Large intestine (tissue), 3 donors: ENCODE data around the gene APLNR. TPM values are rescaled to one million over a fixed set of nuclear protein-coding genes. Genes with fewer than 3 reads are reported as not detected.

ENCODE experiments used
- DNase-seq, 2 donors: peaks; one replicate each; pipeline versions ENCODE4 v3.0.0 to v3.0.0-alpha.2; 2013
- H3K27ac ChIP-seq: one replicate; pipeline ENCODE4 v1.5.1; 2013; ENCODE audit warnings: low read length
- H3K27me3 ChIP-seq: 2 replicates; pipeline ENCODE4 v1.6.1; 2013; ENCODE audit warnings: low read length; ENCODE audit not compliant: control insufficient read depth, insufficient read depth
- H3K36me3 ChIP-seq: 2 replicates; pipeline ENCODE4 v1.6.1; 2013; ENCODE audit warnings: low read length; ENCODE audit not compliant: control insufficient read depth, insufficient read depth
- H3K4me1 ChIP-seq: one replicate; pipeline ENCODE4 v1.6.1; 2013; ENCODE audit warnings: low read length; ENCODE audit not compliant: control insufficient read depth, insufficient read depth
- H3K4me3 ChIP-seq: one replicate; pipeline ENCODE4 v1.5.1; 2013; ENCODE audit warnings: low read length
- H3K9me3 ChIP-seq: one replicate; pipeline ENCODE4 v1.6.1; 2013; ENCODE audit warnings: mild to moderate bottlenecking, low read depth, low read length, moderate library complexity; ENCODE audit not compliant: control insufficient read depth
- WGBS: methylation state at CpG from one replicate; pipeline ENCODE4 v1.1.5; 2013; ENCODE audit warnings: low lambda C conversion rate; ENCODE audit not compliant: insufficient coverage; 5-methylcytosine and 5-hydroxymethylcytosine counted together
- polyA plus RNA-seq: library from polyadenylated mRNA; unstranded; fragments of 120-200 nt; gene quantifications from one replicate; pipeline ENCODE4 v1.2.1, GENCODE V29; 2013

Gene APLNR
- polyA plus RNA-seq, 1 donor: 22.8 TPM

DNA sequence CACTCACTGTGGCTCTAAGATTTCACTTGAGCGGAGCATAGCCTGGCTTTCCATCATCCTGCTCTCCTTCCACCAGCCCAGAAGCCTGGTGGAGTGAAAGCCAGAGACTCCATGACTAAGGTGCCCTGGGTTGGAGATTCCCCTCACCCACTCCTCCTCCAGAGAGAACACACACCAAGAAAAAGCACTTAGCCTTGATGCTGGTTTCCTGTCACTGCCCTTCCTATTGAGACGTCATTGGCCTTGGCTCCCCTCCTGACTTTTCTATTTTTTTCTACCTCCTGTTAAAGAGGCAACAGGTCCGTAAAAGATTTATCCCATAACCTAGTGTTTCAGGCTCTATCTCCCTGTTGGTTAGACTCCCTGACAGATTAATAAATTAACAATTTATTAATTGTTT, 38.5 kb upstream of the APLNR start:
- Histone ChIP-seq H3K4me3 (no peak overlapping the region), H3K36me3 (no peaks in the 10 kb centered on the region), H3K9me3 (no peaks in the 10 kb centered on the region), H3K4me1 (peaks cover 3% of the 10 kb centered on the region), H3K27me3 (no peaks in the 10 kb centered on the region), H3K27ac (no peak overlapping the region)
- WGBS: 86% methylated on average over 1 of the region's 3 CpGs
- no peak for DNase-seq

GRCh38 chr11:57274904-57275498, 38.0 kb upstream of the APLNR start:
- no peaks in the 10 kb centered on the region for H3K27me3 ChIP-seq
- DNase-seq: no peak
- H3K4me1 ChIP-seq: peaks cover 3% of the 10 kb centered on the region
- no peaks in the 10 kb centered on the region for H3K36me3 ChIP-seq
- 80% methylated on average over 1 of the region's 1 CpG for WGBS
- no peak overlapping the region for H3K4me3 ChIP-seq
- no peaks in the 10 kb centered on the region for H3K9me3 ChIP-seq
- H3K27ac ChIP-seq: no peak overlapping the region

DNA sequence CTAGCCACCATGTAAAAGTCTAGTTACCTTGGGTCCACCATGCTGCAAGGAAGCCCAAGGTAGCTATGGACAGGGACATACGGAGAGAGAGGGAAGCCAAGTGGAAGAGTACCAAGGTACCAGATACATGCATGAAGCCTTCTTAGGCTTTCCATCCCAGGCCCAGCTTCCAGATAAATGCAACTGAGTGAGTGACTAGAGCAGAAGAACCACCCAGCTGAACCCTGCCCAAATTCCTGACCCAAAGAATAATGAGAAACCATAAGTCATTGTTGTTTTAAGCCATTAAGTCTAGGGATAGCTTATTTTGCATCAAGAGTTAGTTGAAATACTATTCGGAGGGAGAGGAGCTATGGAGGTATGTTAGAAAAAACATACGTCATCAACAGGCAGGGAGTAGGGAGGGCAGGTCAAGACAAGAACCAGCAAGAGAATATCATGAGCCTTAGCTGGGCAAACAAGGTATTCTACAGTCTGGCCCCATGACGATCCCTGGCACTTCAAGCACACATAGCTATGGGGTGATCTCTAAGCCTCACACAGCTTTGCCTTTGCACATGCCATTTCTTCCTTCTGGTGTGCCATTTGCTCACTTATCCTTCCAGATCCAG, 36.5 kb upstream of the APLNR start:
- Histone ChIP-seq H3K9me3 (no peaks in the 10 kb centered on the region), H3K36me3 (no peaks in the 10 kb centered on the region), H3K27me3 (no peaks in the 10 kb centered on the region), H3K4me3 (no peak overlapping the region), H3K4me1 (peaks cover 3% of the 10 kb centered on the region), H3K27ac (no peak overlapping the region)
- 100% methylated on average over 1 of the region's 4 CpGs for WGBS
- DNase-seq: no peak

DNA sequence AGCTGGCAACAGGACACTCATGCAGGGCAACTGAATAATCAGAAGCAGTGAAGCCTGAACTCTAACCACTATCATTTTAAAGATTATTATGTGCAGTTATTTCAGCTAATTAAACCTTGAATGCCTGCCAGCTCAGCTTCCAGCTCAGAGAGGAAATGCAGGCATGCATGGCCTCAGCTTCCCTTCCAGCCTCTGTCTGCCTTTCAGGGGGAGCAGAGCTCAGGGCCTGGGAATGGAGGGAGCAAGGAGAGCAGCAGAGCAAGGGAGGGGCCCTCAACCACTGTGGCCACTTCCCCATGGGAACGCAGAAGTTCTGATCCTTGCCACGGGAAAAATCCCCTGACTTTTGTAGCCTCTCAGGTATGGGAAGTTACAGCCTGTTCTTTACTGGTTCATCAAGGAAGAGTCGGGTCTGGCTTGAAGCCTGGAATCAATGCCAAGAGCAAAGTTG, 32.5 kb upstream of the APLNR start:
- Histone ChIP-seq H3K4me1 (no peaks in the 10 kb centered on the region), H3K36me3 (no peaks in the 10 kb centered on the region), H3K27me3 (no peaks in the 10 kb centered on the region), H3K9me3 (no peaks in the 10 kb centered on the region), H3K27ac (no peak overlapping the region), H3K4me3 (no peak overlapping the region)
- WGBS: no CpG with 5 or more reads among the region's 3 CpGs
- no peak for DNase-seq

- Histone ChIP-seq H3K27ac (no peak overlapping the region), H3K4me3 (no peak overlapping the region), H3K9me3 (no peaks in the 10 kb centered on the region), H3K27me3 (no peaks in the 10 kb centered on the region), H3K36me3 (no peaks in the 10 kb centered on the region), H3K4me1 (no peaks in the 10 kb centered on the region)
- DNase-seq: no peak
Measured at GRCh38 chr11:57266157-57266556, 29.1 kb upstream of the APLNR start.

GRCh38 chr11:57263351-57263750, 26.3 kb upstream of the APLNR start:
- no peaks in the 10 kb centered on the region for H3K9me3 ChIP-seq
- no peak overlapping the region for H3K27ac ChIP-seq
- 80% methylated on average over 1 of the region's 7 CpGs for WGBS
- H3K4me3 ChIP-seq: no peak overlapping the region
- no peaks in the 10 kb centered on the region for H3K27me3 ChIP-seq
- no peaks in the 10 kb centered on the region for H3K36me3 ChIP-seq
- DNase-seq: no peak
- no peaks in the 10 kb centered on the region for H3K4me1 ChIP-seq

DNA sequence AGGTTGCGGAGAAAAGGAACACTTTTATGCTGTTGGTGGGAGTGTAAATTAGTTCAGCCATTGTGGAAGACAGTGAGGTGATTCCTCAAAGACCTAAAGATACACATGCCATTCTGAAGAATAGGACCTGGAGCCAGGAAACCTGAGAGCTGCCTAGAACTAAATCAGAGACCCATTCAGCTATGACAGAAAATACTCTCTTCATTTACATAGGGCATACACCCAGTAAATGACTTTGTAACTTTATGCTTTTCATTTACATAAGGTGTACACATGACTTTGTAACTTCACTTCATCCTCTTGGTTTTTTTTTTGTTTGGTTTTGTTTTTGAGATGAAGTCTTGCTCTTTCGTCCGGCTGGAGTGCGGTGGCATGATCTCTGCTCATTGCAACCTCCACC, 25.1 kb upstream of the APLNR start:
- Histone ChIP-seq H3K4me3 (no peak overlapping the region), H3K9me3 (no peaks in the 10 kb centered on the region), H3K4me1 (no peaks in the 10 kb centered on the region), H3K27me3 (no peaks in the 10 kb centered on the region), H3K27ac (no peak overlapping the region), H3K36me3 (no peaks in the 10 kb centered on the region)
- DNase-seq: no peak
- 100% methylated on average over 1 of the region's 4 CpGs for WGBS

GRCh38 chr11:57260937-57261783, 24.1 kb upstream of the APLNR start:
- H3K27ac ChIP-seq: no peak overlapping the region
- no peaks in the 10 kb centered on the region for H3K9me3 ChIP-seq
- no peak overlapping the region for H3K4me3 ChIP-seq
- no peaks in the 10 kb centered on the region for H3K27me3 ChIP-seq
- H3K4me1 ChIP-seq: no peaks in the 10 kb centered on the region
- no peaks in the 10 kb centered on the region for H3K36me3 ChIP-seq
- WGBS: 40% methylated on average over 1 of the region's 5 CpGs
- no peak for DNase-seq

DNA sequence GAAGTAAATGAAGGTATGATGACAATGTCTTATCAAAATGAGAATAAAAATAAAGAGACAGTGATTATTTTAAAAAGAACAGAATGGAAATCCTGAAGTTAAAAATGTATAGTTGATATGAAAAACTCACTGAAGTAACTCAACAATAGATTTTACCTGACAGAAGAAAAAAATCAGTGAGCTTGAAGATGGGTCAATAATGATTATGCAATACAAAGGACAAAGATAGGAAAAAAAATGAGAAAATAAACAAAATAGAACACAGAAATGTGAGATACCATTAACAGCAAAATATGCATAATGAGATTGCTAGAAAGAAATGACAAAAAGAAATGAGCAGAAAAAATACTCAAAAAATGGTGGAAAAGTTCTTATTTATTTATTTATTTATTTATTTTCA, 19.1 kb upstream of the APLNR start:
- H3K36me3 ChIP-seq: no peaks in the 10 kb centered on the region
- no peak overlapping the region for H3K4me3 ChIP-seq
- no peaks in the 10 kb centered on the region for H3K4me1 ChIP-seq
- DNase-seq: no peak
- H3K27ac ChIP-seq: no peak overlapping the region
- H3K27me3 ChIP-seq: no peaks in the 10 kb centered on the region
- no peaks in the 10 kb centered on the region for H3K9me3 ChIP-seq

GRCh38 chr11:57255618-57256017, 18.6 kb upstream of the APLNR start:
- no peak overlapping the region for H3K4me3 ChIP-seq
- H3K27ac ChIP-seq: no peak overlapping the region
- no CpG with 5 or more reads among the region's 1 CpG for WGBS
- DNase-seq: no peak
- H3K9me3 ChIP-seq: no peaks in the 10 kb centered on the region
- no peaks in the 10 kb centered on the region for H3K36me3 ChIP-seq
- no peaks in the 10 kb centered on the region for H3K27me3 ChIP-seq
- no peaks in the 10 kb centered on the region for H3K4me1 ChIP-seq

- Histone ChIP-seq H3K9me3 (no peaks in the 10 kb centered on the region), H3K4me1 (no peaks in the 10 kb centered on the region), H3K27ac (no peak overlapping the region), H3K4me3 (no peak overlapping the region), H3K27me3 (no peaks in the 10 kb centered on the region), H3K36me3 (no peaks in the 10 kb centered on the region)
- DNase-seq: no peak
Measured at GRCh38 chr11:57254631-57255030, 17.6 kb upstream of the APLNR start.
